Effector memory CD4-positive, alpha-beta T cell (primary cell): ENCODE measurements around the gene ADAMTS13.

ENCODE experiments used
- DNase-seq, 3 donors: peaks; one replicate each; pipeline ENCODE4 v3.0.0-alpha.2; 2020
- H3K27ac ChIP-seq: 2 replicates; pipeline ENCODE4 v1.7.0; 2013; ENCODE audit warnings: mild to moderate bottlenecking, low read length, moderate library complexity; ENCODE audit not compliant: insufficient read depth, poor library complexity, severe bottlenecking
- H3K27me3 ChIP-seq: replicated peaks from 2 replicates; pipeline ENCODE4 v1.7.0; 2013; ENCODE audit warnings: mild to moderate bottlenecking, low read length; ENCODE audit not compliant: insufficient read depth, control insufficient read depth, poor library complexity, severe bottlenecking
- H3K36me3 ChIP-seq: 2 replicates; pipeline ENCODE4 v1.7.0; 2013; ENCODE audit warnings: mild to moderate bottlenecking, low read length, moderate library complexity; ENCODE audit not compliant: control insufficient read depth, insufficient read depth
- H3K4me1 ChIP-seq: 2 replicates; pipeline ENCODE4 v1.7.0; 2013; ENCODE audit warnings: low read length, mild to moderate bottlenecking; ENCODE audit not compliant: control insufficient read depth, insufficient read depth, poor library complexity, severe bottlenecking
- H3K4me3 ChIP-seq: 2 replicates; pipeline ENCODE4 v1.7.0; 2013; ENCODE audit warnings: low read length, low read depth, mild to moderate bottlenecking; ENCODE audit not compliant: insufficient read depth, poor library complexity, severe bottlenecking
- H3K9me3 ChIP-seq: 2 replicates; pipeline ENCODE4 v1.7.0; 2013; ENCODE audit warnings: mild to moderate bottlenecking, low read length, moderate library complexity; ENCODE audit not compliant: control insufficient read depth

The ADAMTS13 gene

GRCh38 chr9:133494636-133495326 lies 72.6 kb downstream of the ADAMTS13 start:
- DNase-seq, result no peak
- no peaks in the 10 kb centered on the region for H3K27me3 ChIP-seq

GRCh38 chr9:133495327-133496293 lies 73.4 kb downstream of the ADAMTS13 start:
- Histone ChIP-seq H3K4me3 (no peak overlapping the region), H3K27ac (no peak overlapping the region), H3K9me3 (no peaks in the 10 kb centered on the region), H3K4me1 (no peaks in the 10 kb centered on the region), H3K36me3 (no peaks in the 10 kb centered on the region), H3K27me3 (no peaks in the 10 kb centered on the region)
- no peak for DNase-seq

More at GRCh38 chr9:133494636-133495326, 72.6 kb downstream of the ADAMTS13 start:
- no peaks in the 10 kb centered on the region for H3K36me3 ChIP-seq
- no peaks in the 10 kb centered on the region for H3K9me3 ChIP-seq
- no peak overlapping the region for H3K27ac ChIP-seq
- no peaks in the 10 kb centered on the region for H3K4me1 ChIP-seq
- H3K4me3 ChIP-seq, result no peak overlapping the region

- DNase-seq, result no peak
- Histone ChIP-seq H3K4me3 (no peak overlapping the region), H3K4me1 (no peaks in the 10 kb centered on the region), H3K9me3 (no peaks in the 10 kb centered on the region), H3K27ac (no peak overlapping the region), H3K27me3 (no peaks in the 10 kb centered on the region), H3K36me3 (no peaks in the 10 kb centered on the region)
Observed at GRCh38 chr9:133496861-133497842, 75.0 kb downstream of the ADAMTS13 start.

- Histone ChIP-seq H3K9me3 (no peaks in the 10 kb centered on the region), H3K27me3 (no peaks in the 10 kb centered on the region), H3K4me3 (no peak overlapping the region)
Observed at GRCh38 chr9:133499132-133499891, 77.1 kb downstream of the ADAMTS13 start.

GRCh38 chr9:133499892-133500270 lies 77.7 kb downstream of the ADAMTS13 start:
- Histone ChIP-seq H3K27ac (no peak overlapping the region), H3K4me1 (no peaks in the 10 kb centered on the region), H3K9me3 (no peaks in the 10 kb centered on the region), H3K36me3 (no peaks in the 10 kb centered on the region), H3K27me3 (no peaks in the 10 kb centered on the region), H3K4me3 (no peak overlapping the region)
- no peak for DNase-seq

More at GRCh38 chr9:133499132-133499891, 77.1 kb downstream of the ADAMTS13 start:
- no peaks in the 10 kb centered on the region for H3K36me3 ChIP-seq
- no peak for DNase-seq
- H3K4me1 ChIP-seq, result no peaks in the 10 kb centered on the region
- H3K27ac ChIP-seq, result no peak overlapping the region

GRCh38 chr9:133502112-133502511 lies 79.9 kb downstream of the ADAMTS13 start:
- Histone ChIP-seq H3K36me3 (no peaks in the 10 kb centered on the region), H3K27ac (no peak overlapping the region), H3K9me3 (no peaks in the 10 kb centered on the region), H3K27me3 (no peaks in the 10 kb centered on the region), H3K4me3 (no peak overlapping the region), H3K4me1 (no peaks in the 10 kb centered on the region)
- no peak for DNase-seq

GRCh38 chr9:133505186-133505830 lies 83.1 kb downstream of the ADAMTS13 start:
- Histone ChIP-seq H3K27ac (no peak overlapping the region), H3K4me1 (peaks cover 11% of the 10 kb centered on the region)
- DNase-seq, result no peak

GRCh38 chr9:133505901-133506652 lies 83.9 kb downstream of the ADAMTS13 start:
- Histone ChIP-seq H3K4me3 (no peak overlapping the region), H3K36me3 (no peaks in the 10 kb centered on the region), H3K27me3 (no peaks in the 10 kb centered on the region), H3K4me1 (peaks cover 11% of the 10 kb centered on the region), H3K27ac (no peak overlapping the region), H3K9me3 (no peaks in the 10 kb centered on the region)
- no peak for DNase-seq

More at GRCh38 chr9:133505186-133505830, 83.1 kb downstream of the ADAMTS13 start:
- no peak overlapping the region for H3K4me3 ChIP-seq
- no peaks in the 10 kb centered on the region for H3K27me3 ChIP-seq
- H3K36me3 ChIP-seq, result no peaks in the 10 kb centered on the region
- H3K9me3 ChIP-seq, result no peaks in the 10 kb centered on the region
